ENCODE results near the gene DHX30. TPM values are rescaled to one million over a fixed set of nuclear protein-coding genes. Genes with fewer than 3 reads are reported as not detected.
"Not testable (repeated sequence)": the region's sequence is repeated elsewhere in the genome, so short reads cannot be mapped to it uniquely, and the experiment has no call there.

DHX30 gene
- total RNA-seq, 1 donor from 2014 or later = 142 TPM

DNA sequence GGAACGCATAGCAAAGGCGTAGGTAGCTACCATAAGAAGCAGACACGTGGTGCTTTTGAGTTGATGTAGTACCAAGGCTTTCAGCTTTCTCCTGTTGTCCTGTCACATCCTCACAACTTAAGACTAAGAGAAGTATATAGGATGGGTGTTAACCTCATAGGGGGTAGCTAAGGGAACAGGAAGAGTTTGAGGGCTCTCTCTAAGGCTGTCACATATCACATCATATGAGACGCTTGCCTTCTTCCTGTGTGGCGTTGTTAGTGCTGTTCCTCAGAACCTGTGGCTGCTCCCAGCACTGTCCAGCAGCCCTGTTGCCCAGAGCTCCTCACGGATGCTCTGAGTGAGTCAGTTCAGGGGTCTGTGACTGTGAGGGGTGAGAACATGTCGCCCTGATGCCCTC lies 14.7 kb downstream of the DHX30 start:
- Mint-ChIP-seq H3K4me1 (no peaks in the 10 kb centered on the region), H3K27ac (ENCODE audit: unreplicated experiment) (no peak overlapping the region), H3K9me3 (no peaks in the 10 kb centered on the region), H3K4me3 (no peak overlapping the region), H3K27me3 (ENCODE audit: low read depth) (no peaks in the 10 kb centered on the region), H3K36me3 (ENCODE audit: low read depth) (peaks cover 21% of the 10 kb centered on the region)
- DNase-seq (ENCODE audit: low read depth, low spot score) = no peak
- TF ChIP-seq, protein P1, sequence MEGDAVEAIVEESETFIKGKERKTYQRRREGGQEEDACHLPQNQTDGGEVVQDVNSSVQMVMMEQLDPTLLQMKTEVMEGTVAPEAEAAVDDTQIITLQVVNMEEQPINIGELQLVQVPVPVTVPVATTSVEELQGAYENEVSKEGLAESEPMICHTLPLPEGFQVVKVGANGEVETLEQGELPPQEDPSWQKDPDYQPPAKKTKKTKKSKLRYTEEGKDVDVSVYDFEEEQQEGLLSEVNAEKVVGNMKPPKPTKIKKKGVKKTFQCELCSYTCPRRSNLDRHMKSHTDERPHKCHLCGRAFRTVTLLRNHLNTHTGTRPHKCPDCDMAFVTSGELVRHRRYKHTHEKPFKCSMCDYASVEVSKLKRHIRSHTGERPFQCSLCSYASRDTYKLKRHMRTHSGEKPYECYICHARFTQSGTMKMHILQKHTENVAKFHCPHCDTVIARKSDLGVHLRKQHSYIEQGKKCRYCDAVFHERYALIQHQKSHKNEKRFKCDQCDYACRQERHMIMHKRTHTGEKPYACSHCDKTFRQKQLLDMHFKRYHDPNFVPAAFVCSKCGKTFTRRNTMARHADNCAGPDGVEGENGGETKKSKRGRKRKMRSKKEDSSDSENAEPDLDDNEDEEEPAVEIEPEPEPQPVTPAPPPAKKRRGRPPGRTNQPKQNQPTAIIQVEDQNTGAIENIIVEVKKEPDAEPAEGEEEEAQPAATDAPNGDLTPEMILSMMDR (conservative IDR thresholded peaks at IDR 0.05) = no peak

DNA sequence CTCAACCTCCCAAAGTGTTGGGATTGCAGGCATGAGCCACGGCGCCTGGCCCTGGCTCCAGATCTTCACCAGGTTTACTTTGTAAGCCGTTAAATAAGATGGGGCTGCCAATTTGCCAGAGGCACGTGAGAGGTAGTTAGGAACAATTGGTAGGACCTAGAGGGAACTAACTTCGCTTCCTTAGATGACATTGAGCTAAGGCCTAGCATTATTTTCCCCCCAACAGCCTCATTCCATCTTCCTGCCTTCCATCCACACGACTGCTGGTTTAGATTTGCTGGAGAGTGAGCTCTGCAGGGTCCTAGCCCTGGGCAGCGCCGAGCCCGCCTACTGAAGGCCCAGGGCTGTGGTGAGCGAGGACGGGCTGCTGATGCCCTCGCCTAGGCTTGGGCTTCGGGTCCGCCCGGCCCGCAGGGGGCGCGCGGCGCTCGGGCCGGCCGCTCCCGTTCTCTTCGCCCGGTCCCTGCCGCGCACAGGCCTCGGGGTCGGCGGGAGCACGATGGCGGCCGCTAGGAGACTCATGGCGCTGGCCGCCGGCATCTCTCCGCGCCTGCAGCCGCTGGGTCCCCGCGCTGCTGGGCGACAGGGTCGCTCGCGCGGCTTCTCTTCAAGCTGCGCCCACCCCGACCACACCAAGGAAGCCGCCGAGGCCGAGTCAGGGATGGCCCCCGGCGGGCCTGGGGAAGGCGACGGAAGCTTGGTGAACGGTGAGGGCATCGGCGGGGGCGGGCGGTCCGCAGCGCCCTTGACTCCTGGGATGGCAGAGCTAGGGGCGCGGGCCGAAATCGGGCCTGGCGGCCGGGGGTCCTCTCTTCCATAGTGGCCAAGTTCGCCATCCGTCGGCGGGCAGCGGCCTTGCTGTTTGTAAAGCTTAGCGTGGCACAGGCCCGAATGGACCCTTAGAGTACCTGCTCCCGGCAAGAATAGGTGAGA lies 21.9 kb downstream of the DHX30 start:
- H3K4me1 Mint-ChIP-seq = peaks cover 24% of the 10 kb centered on the region
- peak overlapping the region; percentile 96 for H3K27ac Mint-ChIP-seq (ENCODE audit: unreplicated experiment)
- DNase-seq (ENCODE audit: low read depth, low spot score) = peak; percentile 71
- H3K36me3 Mint-ChIP-seq (ENCODE audit: low read depth) = peaks cover 26% of the 10 kb centered on the region
- H3K4me3 Mint-ChIP-seq = peak overlapping the region; percentile 97
- TF ChIP-seq, protein P1 (conservative IDR thresholded peaks at IDR 0.05) = peak; percentile 84
- no peaks in the 10 kb centered on the region for H3K27me3 Mint-ChIP-seq (ENCODE audit: low read depth)
- H3K9me3 Mint-ChIP-seq = no peaks in the 10 kb centered on the region

DNA sequence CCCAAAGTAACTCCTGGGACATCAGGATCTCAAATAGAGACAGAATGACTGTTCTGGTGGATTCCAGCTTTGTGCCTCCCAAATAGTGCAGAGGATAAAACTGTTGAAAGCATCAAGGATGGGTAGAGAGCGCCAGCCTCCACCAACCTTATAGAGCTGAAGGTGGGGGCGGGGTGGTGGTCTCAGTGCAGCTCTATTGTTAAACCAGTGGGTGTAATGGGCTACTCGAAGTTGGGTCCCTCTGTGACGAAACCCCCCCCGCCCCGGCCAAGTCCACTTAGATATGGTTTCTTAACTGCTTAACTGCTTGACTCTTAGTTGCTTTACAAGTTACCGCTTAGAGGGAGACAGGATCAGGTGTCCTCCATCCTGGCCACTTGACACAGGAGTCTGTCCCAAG lies 22.7 kb downstream of the DHX30 start:
- no peak for DNase-seq (ENCODE audit: low read depth, low spot score)
- Mint-ChIP-seq H3K9me3 (no peaks in the 10 kb centered on the region), H3K4me3 (peak overlapping the region; percentile 97), H3K27ac (ENCODE audit: unreplicated experiment) (peak overlapping the region; percentile 96), H3K36me3 (ENCODE audit: low read depth) (peaks cover 22% of the 10 kb centered on the region), H3K4me1 (peaks cover 24% of the 10 kb centered on the region), H3K27me3 (ENCODE audit: low read depth) (no peaks in the 10 kb centered on the region)
- TF ChIP-seq, protein P1 (conservative IDR thresholded peaks at IDR 0.05) = no peak

DNA sequence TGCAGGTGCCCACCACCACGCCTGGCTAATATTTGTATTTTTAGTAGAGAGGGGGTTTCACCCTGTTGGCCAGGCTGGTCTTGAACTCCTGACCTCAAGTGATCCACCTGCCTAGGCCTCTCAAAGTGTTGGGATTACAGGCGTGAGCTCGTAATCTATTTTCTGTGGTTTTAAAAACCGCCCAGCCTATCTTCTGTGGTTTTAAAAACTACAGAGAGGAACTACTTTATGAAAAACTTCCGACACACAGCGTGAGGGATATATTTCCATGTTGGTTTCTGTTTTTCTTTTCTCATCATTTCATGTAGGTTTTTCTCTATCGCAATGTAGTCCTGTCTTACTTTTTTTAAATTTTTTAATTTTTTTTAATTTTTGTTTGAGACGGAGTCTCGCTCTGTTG lies 26.5 kb downstream of the DHX30 start:
- peaks cover 27% of the 10 kb centered on the region for H3K36me3 Mint-ChIP-seq (ENCODE audit: low read depth)
- not testable (repeated sequence) for H3K27me3 Mint-ChIP-seq (ENCODE audit: low read depth)

DNA sequence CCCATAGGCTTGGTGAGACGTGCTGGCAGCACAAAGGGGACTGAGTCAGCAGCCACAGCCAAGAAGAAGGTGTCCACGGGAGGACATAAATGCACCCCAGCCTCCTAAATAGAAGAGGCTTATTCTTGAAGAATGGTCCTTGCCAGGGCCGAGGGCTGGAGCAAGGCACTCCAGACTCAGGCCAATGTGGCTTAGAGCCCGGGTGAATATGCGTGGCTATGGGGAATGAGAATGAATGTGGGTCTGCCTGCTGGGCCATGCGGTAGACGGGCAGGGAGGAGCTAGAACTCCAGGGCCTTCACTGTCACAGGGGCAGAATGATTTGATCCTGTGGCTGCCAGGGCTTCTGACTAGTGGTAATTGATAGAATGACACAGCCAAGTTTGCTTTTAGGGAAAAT lies 34.0 kb downstream of the DHX30 start:
- H3K36me3 Mint-ChIP-seq (ENCODE audit: low read depth) = peaks cover 17% of the 10 kb centered on the region
- peaks cover 4% of the 10 kb centered on the region for H3K4me1 Mint-ChIP-seq
- no peak overlapping the region for H3K4me3 Mint-ChIP-seq
- peak overlapping the region; percentile 54 for H3K27ac Mint-ChIP-seq (ENCODE audit: unreplicated experiment)
- H3K9me3 Mint-ChIP-seq = no peaks in the 10 kb centered on the region
- DNase-seq (ENCODE audit: low read depth, low spot score) = no peak
- peaks cover 3% of the 10 kb centered on the region for H3K27me3 Mint-ChIP-seq (ENCODE audit: low read depth)
- TF ChIP-seq, protein P1 (conservative IDR thresholded peaks at IDR 0.05) = no peak

More for the DNA sequence above, 26.5 kb downstream of the DHX30 start:
- not testable (repeated sequence) for H3K9me3 Mint-ChIP-seq; H3K4me3 Mint-ChIP-seq; DNase-seq (ENCODE audit: low read depth, low spot score); H3K27ac Mint-ChIP-seq (ENCODE audit: unreplicated experiment)
- peaks cover 21% of the 10 kb centered on the region for H3K4me1 Mint-ChIP-seq

DNA sequence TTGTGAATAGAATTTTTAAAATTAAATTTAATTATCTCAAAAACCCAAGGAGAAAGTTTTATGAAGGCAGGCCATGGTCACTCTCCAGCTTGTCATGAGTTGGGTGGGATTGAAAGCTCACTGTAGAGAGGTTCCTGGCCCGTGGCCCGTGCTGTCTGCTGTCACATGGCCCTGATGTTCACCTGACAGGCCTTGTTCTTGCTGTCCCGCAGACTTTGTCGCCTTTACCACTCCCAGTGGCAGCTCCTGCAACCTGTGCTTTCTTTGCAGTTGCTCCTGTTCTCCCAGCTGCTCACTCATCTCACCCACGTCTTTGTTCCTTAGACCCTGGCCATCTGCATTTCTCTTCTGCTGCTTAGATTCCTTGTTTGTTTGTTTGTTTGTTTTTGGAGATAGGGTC lies 35.6 kb downstream of the DHX30 start:
- peaks cover 4% of the 10 kb centered on the region for H3K4me1 Mint-ChIP-seq
- TF ChIP-seq, protein P1 (conservative IDR thresholded peaks at IDR 0.05) = no peak
- no peaks in the 10 kb centered on the region for H3K9me3 Mint-ChIP-seq
- DNase-seq (ENCODE audit: low read depth, low spot score) = no peak
- H3K4me3 Mint-ChIP-seq = no peak overlapping the region
- H3K36me3 Mint-ChIP-seq (ENCODE audit: low read depth) = peaks cover 17% of the 10 kb centered on the region
- peaks cover 3% of the 10 kb centered on the region for H3K27me3 Mint-ChIP-seq (ENCODE audit: low read depth)
- H3K27ac Mint-ChIP-seq (ENCODE audit: unreplicated experiment) = peak overlapping the region; percentile 13

All from neural crest cell (in vitro differentiated cells).